ENCODE results near the gene DEFB108B.
A peak's percentile ranks its signal among the peaks of the same experiment; 100 is the strongest.
"Not testable (repeated sequence)": the region's sequence is repeated elsewhere in the genome, so short reads cannot be mapped to it uniquely, and the experiment has no call there.

Gene DEFB108B

GRCh38 chr11:71804158-71804947 lies 28.6 kb upstream of the DEFB108B start:
- DNase-seq; intact Hi-C loops (cut with DNase I): not testable (repeated sequence)

- intact Hi-C loops (cut with DNase I); DNase-seq: not testable (repeated sequence)
Observed at GRCh38 chr11:71812529-71812928, 20.5 kb upstream of the DEFB108B start.

GRCh38 chr11:71813481-71814355 lies 19.3 kb upstream of the DEFB108B start:
- intact Hi-C loops (cut with DNase I) = not testable (repeated sequence)
- DNase-seq = peak; percentile 74 to 95 (median 88)

- DNase-seq; intact Hi-C loops (cut with DNase I): not testable (repeated sequence)
Observed at GRCh38 chr11:71821539-71821938, 11.5 kb upstream of the DEFB108B start.

- DNase-seq; intact Hi-C loops (cut with DNase I): not testable (repeated sequence)
Observed at GRCh38 chr11:71829247-71829646, 3.8 kb upstream of the DEFB108B start.

GRCh38 chr11:71829686-71830085 lies 3.3 kb upstream of the DEFB108B start:
- DNase-seq; intact Hi-C loops (cut with DNase I): not testable (repeated sequence)

GRCh38 chr11:71842720-71843119 lies 9.7 kb downstream of the DEFB108B start:
- intact Hi-C loops (cut with DNase I); DNase-seq: not testable (repeated sequence)

GRCh38 chr11:71843355-71843754 lies 10.4 kb downstream of the DEFB108B start:
- intact Hi-C loops (cut with DNase I); DNase-seq: not testable (repeated sequence)

GRCh38 chr11:71843858-71844257 lies 10.9 kb downstream of the DEFB108B start:
- DNase-seq = no peak
- intact Hi-C loops (cut with DNase I) = no loop called here

GRCh38 chr11:71853895-71854294 lies 20.9 kb downstream of the DEFB108B start:
- DNase-seq; intact Hi-C loops (cut with DNase I): not testable (repeated sequence)

- DNase-seq; intact Hi-C loops (cut with DNase I): not testable (repeated sequence)
Observed at GRCh38 chr11:71855880-71856279, 22.9 kb downstream of the DEFB108B start.

- DNase-seq; intact Hi-C loops (cut with DNase I): not testable (repeated sequence)
Observed at GRCh38 chr11:71860835-71861234, 27.8 kb downstream of the DEFB108B start.

GRCh38 chr11:71863978-71864627 lies 31.1 kb downstream of the DEFB108B start:
- intact Hi-C loops (cut with DNase I) = not testable (repeated sequence)
- DNase-seq = peak in 8 of 42 donors; percentile 7 to 47 (median 24)

GRCh38 chr11:71867209-71867608 lies 34.2 kb downstream of the DEFB108B start:
- DNase-seq; intact Hi-C loops (cut with DNase I): not testable (repeated sequence)

- intact Hi-C loops (cut with DNase I) = not testable (repeated sequence)
Observed at GRCh38 chr11:71869931-71870330, 36.9 kb downstream of the DEFB108B start.

GRCh38 chr11:71870661-71871060 lies 37.7 kb downstream of the DEFB108B start:
- intact Hi-C loops (cut with DNase I) = not testable (repeated sequence)

More at GRCh38 chr11:71869931-71870330, 36.9 kb downstream of the DEFB108B start:
- not testable (repeated sequence) for DNase-seq

GRCh38 chr11:71876262-71876661 lies 43.3 kb downstream of the DEFB108B start:
- intact Hi-C loops (cut with DNase I); DNase-seq: not testable (repeated sequence)

More at GRCh38 chr11:71870661-71871060, 37.7 kb downstream of the DEFB108B start:
- DNase-seq = not testable (repeated sequence)

GRCh38 chr11:71878059-71878458 lies 45.1 kb downstream of the DEFB108B start, which contains the start of gene DEFB131B:
Gene DEFB131B, plus strand, starts transcription at chr11:71878453. Its CDS starts 0 bp downstream, at chr11:71878453.
- DNase-seq; intact Hi-C loops (cut with DNase I): not testable (repeated sequence)

GRCh38 chr11:71885806-71886205 lies 52.8 kb downstream of the DEFB108B start:
- DNase-seq; intact Hi-C loops (cut with DNase I): not testable (repeated sequence)

All from head of caudate nucleus (tissue), 42 donors.